ENCODE results near the gene CLIP1. TPM values are rescaled to one million over a fixed set of nuclear protein-coding genes. Genes with fewer than 3 reads are reported as not detected.
"Not testable (repeated sequence)": the region's sequence is repeated elsewhere in the genome, so short reads cannot be mapped to it uniquely, and the experiment has no call there.

The CLIP1 gene
- total RNA-seq, 1 donor from 2014 or later: 50.8 TPM

DNA sequence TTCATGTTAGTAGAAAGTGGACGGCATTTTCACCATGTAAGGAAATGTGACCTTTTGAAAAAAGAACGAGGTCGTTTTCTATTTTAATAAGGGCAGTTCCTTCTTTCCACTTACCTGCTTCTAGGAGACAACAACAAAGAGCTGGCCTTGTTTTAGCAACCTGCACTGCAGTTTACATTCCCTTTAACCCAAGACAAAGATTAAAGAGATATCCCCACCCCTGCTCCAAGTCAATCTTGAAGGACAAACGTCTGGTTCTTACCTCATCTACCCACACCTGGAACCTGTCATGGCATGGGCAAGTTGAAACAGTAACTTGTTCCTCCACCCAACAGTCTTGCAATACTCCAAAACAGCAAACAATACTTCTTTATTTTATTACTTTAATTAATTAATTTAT, 45.5 kb upstream of the CLIP1 start:
- Histone ChIP-seq H3F3A (ENCODE audit: low read depth) (peaks cover 5% of the 10 kb centered on the region), H3K4me3 (no peak overlapping the region), H4K20me1 (ENCODE audit: low read depth) (no peaks in the 10 kb centered on the region), H3K4me1 (no peaks in the 10 kb centered on the region), H3K4me2 (no peak overlapping the region), H3K79me2 (ENCODE audit: low read depth) (no peaks in the 10 kb centered on the region), H3K27me3 (no peaks in the 10 kb centered on the region), H3K36me3 (no peaks in the 10 kb centered on the region), H3K9ac (no peak overlapping the region), H3K27ac (no peak overlapping the region), H2AFZ (replicated peaks) (no peak overlapping the region), H3K9me3 (ENCODE audit: low read depth) (no peaks in the 10 kb centered on the region)
- no peaks in the 10 kb centered on the region for H3K27me3 Mint-ChIP-seq (ENCODE audit: insufficient read depth, low read depth)
- no peak for DNase-seq (ENCODE audit: low spot score)
- TF ChIP-seq EZH2phosphoT487 (IDR thresholded peaks at IDR 0.05): no peak
- no peak for TF ChIP-seq EZH2 (IDR thresholded peaks at IDR 0.05)
- TF ChIP-seq, protein P1, sequence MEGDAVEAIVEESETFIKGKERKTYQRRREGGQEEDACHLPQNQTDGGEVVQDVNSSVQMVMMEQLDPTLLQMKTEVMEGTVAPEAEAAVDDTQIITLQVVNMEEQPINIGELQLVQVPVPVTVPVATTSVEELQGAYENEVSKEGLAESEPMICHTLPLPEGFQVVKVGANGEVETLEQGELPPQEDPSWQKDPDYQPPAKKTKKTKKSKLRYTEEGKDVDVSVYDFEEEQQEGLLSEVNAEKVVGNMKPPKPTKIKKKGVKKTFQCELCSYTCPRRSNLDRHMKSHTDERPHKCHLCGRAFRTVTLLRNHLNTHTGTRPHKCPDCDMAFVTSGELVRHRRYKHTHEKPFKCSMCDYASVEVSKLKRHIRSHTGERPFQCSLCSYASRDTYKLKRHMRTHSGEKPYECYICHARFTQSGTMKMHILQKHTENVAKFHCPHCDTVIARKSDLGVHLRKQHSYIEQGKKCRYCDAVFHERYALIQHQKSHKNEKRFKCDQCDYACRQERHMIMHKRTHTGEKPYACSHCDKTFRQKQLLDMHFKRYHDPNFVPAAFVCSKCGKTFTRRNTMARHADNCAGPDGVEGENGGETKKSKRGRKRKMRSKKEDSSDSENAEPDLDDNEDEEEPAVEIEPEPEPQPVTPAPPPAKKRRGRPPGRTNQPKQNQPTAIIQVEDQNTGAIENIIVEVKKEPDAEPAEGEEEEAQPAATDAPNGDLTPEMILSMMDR (IDR thresholded peaks at IDR 0.05): no peak
- no peak overlapping the region for H3K4me3 Mint-ChIP-seq
- H3K4me1 Mint-ChIP-seq: peaks cover 6% of the 10 kb centered on the region
- H3K9me3 Mint-ChIP-seq: no peaks in the 10 kb centered on the region
- peaks cover under 1% of the 10 kb centered on the region for H3K36me3 Mint-ChIP-seq
- peak overlapping the region; percentile 27 for H3K27ac Mint-ChIP-seq

DNA sequence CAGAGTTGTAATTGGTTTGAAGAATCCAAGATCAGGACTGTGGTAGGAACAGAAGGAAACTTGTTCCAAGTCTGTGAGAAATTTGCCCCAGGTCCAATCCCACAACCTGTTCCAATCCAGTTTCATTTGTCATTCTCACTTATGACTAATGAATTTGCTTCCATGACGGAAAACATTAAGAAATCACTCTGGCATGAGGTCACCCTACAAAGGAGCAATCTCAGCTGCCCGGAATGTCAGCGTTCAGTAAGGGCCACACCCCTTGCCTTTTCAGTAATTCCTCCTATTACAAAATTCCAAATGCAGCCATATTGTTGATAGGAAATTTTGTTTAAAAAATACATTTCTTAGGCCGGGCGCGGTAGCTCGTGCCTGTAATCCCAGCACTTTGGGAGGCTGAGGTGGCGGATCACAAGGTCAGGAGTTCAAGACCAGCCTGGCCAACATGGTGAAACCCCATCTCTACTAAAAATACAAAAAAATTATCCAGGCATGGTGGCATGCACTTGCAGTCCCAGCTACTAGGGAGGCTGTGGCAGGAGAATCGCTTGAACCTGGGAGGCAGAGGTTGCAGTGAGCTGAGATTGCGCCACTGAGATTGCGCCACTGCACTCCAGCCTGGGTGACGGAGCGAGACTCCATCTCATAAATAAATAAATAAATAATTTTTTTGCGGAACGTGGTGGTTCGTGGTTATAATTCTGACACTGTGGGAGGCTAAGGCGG, 42.0 kb upstream of the CLIP1 start:
- H3F3A ChIP-seq (ENCODE audit: low read depth); H3K79me2 ChIP-seq (ENCODE audit: low read depth); H3K27ac Mint-ChIP-seq; H3K36me3 Mint-ChIP-seq; H3K4me3 Mint-ChIP-seq; DNase-seq (ENCODE audit: low spot score); H3K4me1 Mint-ChIP-seq; H3K4me3 ChIP-seq; H3K27me3 ChIP-seq; H4K20me1 ChIP-seq (ENCODE audit: low read depth); H3K36me3 ChIP-seq; H3K4me2 ChIP-seq; H3K9me3 ChIP-seq (ENCODE audit: low read depth); H3K9me3 Mint-ChIP-seq; H3K27me3 Mint-ChIP-seq (ENCODE audit: insufficient read depth, low read depth); H2AFZ ChIP-seq (replicated peaks); H3K27ac ChIP-seq; H3K9ac ChIP-seq; H3K4me1 ChIP-seq: not testable (repeated sequence)

DNA sequence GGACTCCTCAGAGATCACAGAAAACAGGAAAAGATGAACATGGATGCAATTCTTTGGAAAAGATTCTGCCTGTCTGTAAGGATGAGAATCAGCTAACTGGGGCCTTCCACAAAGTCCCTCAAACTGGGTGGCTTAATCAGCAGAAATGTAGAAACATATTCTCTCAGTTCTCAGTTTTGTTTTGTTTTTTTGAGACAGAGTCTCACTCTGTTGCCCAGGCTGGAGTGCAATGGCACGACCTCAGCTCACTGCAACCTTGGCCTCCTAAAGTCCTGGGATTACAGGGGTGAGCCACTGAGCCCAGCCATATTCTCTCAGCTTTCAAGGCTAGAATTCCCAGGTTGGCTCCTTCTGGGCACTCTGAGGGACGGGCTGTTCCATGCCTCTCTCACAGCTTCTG, 38.2 kb upstream of the CLIP1 start:
- Histone ChIP-seq H3F3A (ENCODE audit: low read depth) (no peaks in the 10 kb centered on the region), H3K9me3 (ENCODE audit: low read depth) (no peaks in the 10 kb centered on the region), H3K36me3 (no peaks in the 10 kb centered on the region), H3K4me3 (no peak overlapping the region), H3K27ac (no peak overlapping the region), H3K4me1 (no peaks in the 10 kb centered on the region), H3K79me2 (ENCODE audit: low read depth) (no peaks in the 10 kb centered on the region), H2AFZ (replicated peaks) (no peak overlapping the region), H3K9ac (no peak overlapping the region), H4K20me1 (ENCODE audit: low read depth) (no peaks in the 10 kb centered on the region), H3K27me3 (no peaks in the 10 kb centered on the region), H3K4me2 (no peak overlapping the region)
- Mint-ChIP-seq H3K27me3 (ENCODE audit: insufficient read depth, low read depth) (no peaks in the 10 kb centered on the region), H3K9me3 (no peaks in the 10 kb centered on the region), H3K27ac (no peak overlapping the region), H3K36me3 (no peaks in the 10 kb centered on the region), H3K4me3 (no peak overlapping the region), H3K4me1 (no peaks in the 10 kb centered on the region)
- TF ChIP-seq, protein P1 (IDR thresholded peaks at IDR 0.05): no peak
- TF ChIP-seq EZH2 (IDR thresholded peaks at IDR 0.05) (no peak), EZH2phosphoT487 (IDR thresholded peaks at IDR 0.05) (no peak)
- DNase-seq (ENCODE audit: low spot score): no peak

DNA sequence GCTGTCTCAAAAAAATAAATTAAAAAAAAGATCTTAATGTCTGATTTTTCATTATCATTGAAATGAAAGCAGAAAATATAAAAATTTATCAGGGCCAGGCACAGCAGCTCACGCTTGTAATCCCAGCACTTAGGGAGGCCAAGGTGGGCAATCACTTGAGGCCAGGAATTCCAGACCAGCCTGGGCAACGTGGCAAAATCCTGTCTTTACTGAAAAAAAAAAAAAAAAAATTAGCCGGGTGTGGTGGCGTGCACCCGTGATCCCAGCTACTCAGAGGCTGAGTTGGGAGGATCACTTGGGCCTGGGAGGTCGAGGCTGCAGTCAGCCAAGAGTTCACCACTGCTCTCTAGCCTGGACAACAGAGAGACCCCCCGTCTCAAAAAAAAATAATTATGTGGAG, 37.6 kb upstream of the CLIP1 start:
- no peaks in the 10 kb centered on the region for H3K4me1 Mint-ChIP-seq
- no peak overlapping the region for H3K4me3 Mint-ChIP-seq
- no peak overlapping the region for H3K27ac ChIP-seq
- H3F3A ChIP-seq (ENCODE audit: low read depth): no peaks in the 10 kb centered on the region
- H3K27me3 Mint-ChIP-seq (ENCODE audit: insufficient read depth, low read depth): no peaks in the 10 kb centered on the region
- H3K36me3 Mint-ChIP-seq: no peaks in the 10 kb centered on the region
- H3K4me1 ChIP-seq: no peaks in the 10 kb centered on the region
- H3K79me2 ChIP-seq (ENCODE audit: low read depth): no peaks in the 10 kb centered on the region
- H3K36me3 ChIP-seq: no peaks in the 10 kb centered on the region
- no peak overlapping the region for H3K9ac ChIP-seq
- H4K20me1 ChIP-seq (ENCODE audit: low read depth): no peaks in the 10 kb centered on the region
- no peak for DNase-seq (ENCODE audit: low spot score)
- no peaks in the 10 kb centered on the region for H3K9me3 ChIP-seq (ENCODE audit: low read depth)
- H3K9me3 Mint-ChIP-seq: no peaks in the 10 kb centered on the region
- H3K4me2 ChIP-seq: no peak overlapping the region
- no peaks in the 10 kb centered on the region for H3K27me3 ChIP-seq
- TF ChIP-seq EZH2 (IDR thresholded peaks at IDR 0.05) (no peak), EZH2phosphoT487 (IDR thresholded peaks at IDR 0.05) (no peak)
- TF ChIP-seq, protein P1 (IDR thresholded peaks at IDR 0.05): no peak
- no peak overlapping the region for H3K4me3 ChIP-seq
- H3K27ac Mint-ChIP-seq: no peak overlapping the region
- H2AFZ ChIP-seq (replicated peaks): no peak overlapping the region

Data from neural progenitor cell (in vitro differentiated cells).